ELR (cell line): ENCODE data around the gene LAMB1.
"Not testable (repeated sequence)": the region's sequence is repeated elsewhere in the genome, so short reads cannot be mapped to it uniquely, and the experiment has no call there.

Source experiments
- DNase-seq: peaks from one replicate; pipeline ENCODE4 v3.0.0-alpha.2; 2015; ENCODE audit warnings: low read depth

The LAMB1 gene

GRCh38 chr7:108002726-108003598 lies at the start of gene LAMB1:
TSS of gene LAMB1 (minus strand) at chr7:108003161. CDS start at chr7:108002885, 276 bp downstream.
- DNase-seq, result peak; percentile 78

- no peak for DNase-seq
These were observed 48.5 kb upstream of the LAMB1 start for GRCh38 chr7:108051454-108051853.

- no peak for DNase-seq
These were observed 47.0 kb upstream of the LAMB1 start for GRCh38 chr7:108049962-108050361.

GRCh38 chr7:108048422-108048821 lies 45.5 kb upstream of the LAMB1 start:
- no peak for DNase-seq

- DNase-seq, result no peak
These were observed 44.1 kb upstream of the LAMB1 start for GRCh38 chr7:108046952-108047506.

- DNase-seq, result no peak
These were observed 42.7 kb upstream of the LAMB1 start for GRCh38 chr7:108045669-108046068.

- no peak for DNase-seq
These were observed 42.2 kb upstream of the LAMB1 start for GRCh38 chr7:108045154-108045553.

GRCh38 chr7:108044345-108044744 lies 41.4 kb upstream of the LAMB1 start:
- no peak for DNase-seq

GRCh38 chr7:108038986-108039385 lies 36.0 kb upstream of the LAMB1 start:
- DNase-seq, result no peak

- DNase-seq, result no peak
These were observed 34.8 kb upstream of the LAMB1 start for GRCh38 chr7:108037741-108038140.

- DNase-seq, result no peak
These were observed 34.2 kb upstream of the LAMB1 start for GRCh38 chr7:108037140-108037539.

- no peak for DNase-seq
These were observed 31.6 kb upstream of the LAMB1 start for GRCh38 chr7:108034586-108034985.

- no peak for DNase-seq
These were observed 31.0 kb upstream of the LAMB1 start for GRCh38 chr7:108033776-108034497.

GRCh38 chr7:108033309-108033708 lies 30.3 kb upstream of the LAMB1 start:
- DNase-seq, result not testable (repeated sequence)

GRCh38 chr7:108030516-108030915 lies 27.6 kb upstream of the LAMB1 start:
- peak; percentile 89 for DNase-seq

- no peak for DNase-seq
These were observed 26.1 kb upstream of the LAMB1 start for GRCh38 chr7:108029034-108029433.

- DNase-seq, result no peak
These were observed 25.1 kb upstream of the LAMB1 start for GRCh38 chr7:108028111-108028510.

- DNase-seq, result no peak
These were observed 24.3 kb upstream of the LAMB1 start for GRCh38 chr7:108027239-108027638.

- DNase-seq, result no peak
These were observed 23.7 kb upstream of the LAMB1 start for GRCh38 chr7:108026647-108027046.

- no peak for DNase-seq
These were observed 23.2 kb upstream of the LAMB1 start for GRCh38 chr7:108026116-108026515.

- no peak for DNase-seq
These were observed 21.6 kb upstream of the LAMB1 start for GRCh38 chr7:108024538-108024937.

- no peak for DNase-seq
These were observed 17.6 kb upstream of the LAMB1 start for GRCh38 chr7:108020585-108020984.

- DNase-seq, result no peak
These were observed 15.7 kb upstream of the LAMB1 start for GRCh38 chr7:108018668-108019067.
